ENCODE measurements around the gene KLF1. TPM values are rescaled to one million over a fixed set of nuclear protein-coding genes. Genes with fewer than 3 reads are reported as not detected.

The KLF1 gene
- total RNA-seq, 1 donor from 2014 or later: not detected

- peaks cover 6% of the 10 kb centered on the region for H3K27me3 Mint-ChIP-seq
- DNase-seq (ENCODE audit: extremely low spot score, unreplicated experiment): no peak
- H3K9me3 Mint-ChIP-seq: no peaks in the 10 kb centered on the region
- peak overlapping the region; percentile 78 for H3K4me3 Mint-ChIP-seq
- peaks cover 4% of the 10 kb centered on the region for H3K4me1 Mint-ChIP-seq (ENCODE audit: unreplicated experiment)
- peak overlapping the region; percentile 52 for H3K27ac Mint-ChIP-seq
- H3K36me3 Mint-ChIP-seq: no peaks in the 10 kb centered on the region
- TF ChIP-seq CTCF (conservative IDR thresholded peaks at IDR 0.05): no peak
Measured at GRCh38 chr19:12866416-12867119, 20.4 kb downstream of the KLF1 start.

- Mint-ChIP-seq H3K4me1 (ENCODE audit: unreplicated experiment) (peaks cover 4% of the 10 kb centered on the region), H3K27me3 (peaks cover 9% of the 10 kb centered on the region), H3K36me3 (no peaks in the 10 kb centered on the region), H3K4me3 (no peak overlapping the region), H3K9me3 (no peaks in the 10 kb centered on the region), H3K27ac (peak overlapping the region; percentile 39)
- TF ChIP-seq CTCF (conservative IDR thresholded peaks at IDR 0.05): no peak
- no peak for DNase-seq (ENCODE audit: extremely low spot score, unreplicated experiment)
Measured at GRCh38 chr19:12865746-12866415, 21.1 kb downstream of the KLF1 start.

- Mint-ChIP-seq H3K4me1 (ENCODE audit: unreplicated experiment) (peaks cover 4% of the 10 kb centered on the region), H3K27ac (no peak overlapping the region), H3K27me3 (peaks cover 9% of the 10 kb centered on the region), H3K4me3 (no peak overlapping the region), H3K9me3 (no peaks in the 10 kb centered on the region), H3K36me3 (no peaks in the 10 kb centered on the region)
- DNase-seq (ENCODE audit: extremely low spot score, unreplicated experiment): no peak
- no peak for TF ChIP-seq CTCF (conservative IDR thresholded peaks at IDR 0.05)
Measured at GRCh38 chr19:12864721-12865715, 22.0 kb downstream of the KLF1 start.

- peaks cover 4% of the 10 kb centered on the region for H3K4me1 Mint-ChIP-seq (ENCODE audit: unreplicated experiment)
- H3K27ac Mint-ChIP-seq: no peak overlapping the region
- DNase-seq (ENCODE audit: extremely low spot score, unreplicated experiment): no peak
- no peak overlapping the region for H3K4me3 Mint-ChIP-seq
- TF ChIP-seq CTCF (conservative IDR thresholded peaks at IDR 0.05): no peak
- H3K36me3 Mint-ChIP-seq: no peaks in the 10 kb centered on the region
- H3K9me3 Mint-ChIP-seq: no peaks in the 10 kb centered on the region
- peaks cover 9% of the 10 kb centered on the region for H3K27me3 Mint-ChIP-seq
Measured at GRCh38 chr19:12864143-12864542, 22.9 kb downstream of the KLF1 start.

GRCh38 chr19:12859546-12859945 lies 27.5 kb downstream of the KLF1 start:
- H3K36me3 Mint-ChIP-seq: no peaks in the 10 kb centered on the region
- H3K9me3 Mint-ChIP-seq: no peaks in the 10 kb centered on the region
- no peak overlapping the region for H3K27ac Mint-ChIP-seq
- no peak for DNase-seq (ENCODE audit: extremely low spot score, unreplicated experiment)
- no peak overlapping the region for H3K4me3 Mint-ChIP-seq
- no peaks in the 10 kb centered on the region for H3K4me1 Mint-ChIP-seq (ENCODE audit: unreplicated experiment)
- no peak for TF ChIP-seq CTCF (conservative IDR thresholded peaks at IDR 0.05)
- H3K27me3 Mint-ChIP-seq: peaks cover 9% of the 10 kb centered on the region
